ENCODE data around the gene B3GNT2.

DNA sequence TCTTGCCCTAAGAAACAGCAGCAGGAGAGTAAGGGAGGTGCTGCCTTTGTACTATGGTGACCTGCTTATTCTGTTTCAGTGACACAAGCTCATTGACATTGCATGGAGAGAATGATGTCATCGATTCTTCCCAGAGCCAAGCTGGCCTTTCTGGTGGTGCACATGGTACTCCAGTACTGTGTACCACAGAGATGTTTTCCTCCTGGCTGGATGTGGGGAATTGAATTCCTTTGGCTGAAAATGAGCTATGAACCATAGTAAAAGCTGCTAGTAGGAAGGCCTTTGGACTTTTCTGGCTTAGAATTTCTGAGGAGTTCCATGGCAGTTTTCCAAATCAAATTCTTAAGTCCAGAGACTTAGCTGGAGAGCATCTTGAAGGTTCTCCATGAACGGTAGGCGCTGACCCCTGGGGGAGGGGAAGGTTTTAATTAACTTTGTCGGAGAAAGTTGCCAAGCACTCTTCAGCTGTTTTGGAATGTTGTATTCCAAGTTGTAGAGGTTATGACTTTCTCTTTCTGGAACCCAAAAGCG, 17.1 kb upstream of the B3GNT2 start:
- TF ChIP-seq POLR2A (IDR thresholded peaks at IDR 0.05) (no peak), CTCF (IDR thresholded peaks at IDR 0.05) (no peak)

Measured in suprapubic skin (tissue), 3 donors.